Thymus (tissue), 11 donors: Measurements from ENCODE around the gene SEL1L3. TPM values are rescaled to one million over a fixed set of nuclear protein-coding genes. Genes with fewer than 3 reads are reported as not detected.

Experiments
- DNase-seq, 9 donors: peaks; one replicate each; pipeline ENCODE4 v3.0.0-alpha.2; 2013; ENCODE audit warnings: low spot score in 9 of 9, low read depth in 6 of 9, missing footprints in 1 of 9
- H3K27ac ChIP-seq, 2 donors: one replicate each; pipeline ENCODE4 v1.5.1; 2013; ENCODE audit warnings: control low read depth in 1 of 2, low read depth in 1 of 2, low read length in 1 of 2, mild to moderate bottlenecking in 1 of 2, moderate library complexity in 1 of 2
- H3K27me3 ChIP-seq, 2 donors: one replicate each; pipeline ENCODE4 v1.5.1; 2013; ENCODE audit warnings: low read length in 1 of 2; ENCODE audit not compliant: control insufficient read depth in 2 of 2, insufficient read depth in 1 of 2
- H3K36me3 ChIP-seq, 2 donors: one replicate each; pipeline ENCODE4 v1.5.1; 2013; ENCODE audit warnings: low read length in 1 of 2, mild to moderate bottlenecking in 1 of 2, moderate library complexity in 1 of 2; ENCODE audit not compliant: control insufficient read depth in 2 of 2, insufficient read depth in 2 of 2
- H3K4me1 ChIP-seq, 2 donors: one replicate each; pipeline ENCODE4 v1.5.1; 2013; ENCODE audit warnings: low read length in 2 of 2; ENCODE audit not compliant: control insufficient read depth in 2 of 2, insufficient read depth in 2 of 2
- H3K4me3 ChIP-seq, 2 donors: one replicate each; pipeline ENCODE4 v1.5.1; 2013; ENCODE audit warnings: low read length in 2 of 2, control low read depth in 1 of 2, mild to moderate bottlenecking in 1 of 2
- H3K9me3 ChIP-seq, 2 donors: one replicate each; pipeline ENCODE4 v1.5.1; 2013; ENCODE audit warnings: low read length in 1 of 2, mild to moderate bottlenecking in 1 of 2; ENCODE audit not compliant: control insufficient read depth in 2 of 2, insufficient read depth in 1 of 2
- WGBS: extraction: QIAGEN DNeasy Blood & Tissue Kit; methylation state at CpG from one replicate; pipeline ENCODE4 v1.1.7; 2013; 5-methylcytosine and 5-hydroxymethylcytosine counted together
- polyA plus RNA-seq: library from polyadenylated mRNA; stranded (reverse); fragments of 200-250 nt; gene quantifications from one replicate; pipeline ENCODE4 v1.2.3, GENCODE V29; 2013
- total RNA-seq: library from RNA; stranded (reverse); fragments of 120-200 nt; gene quantifications from one replicate; pipeline ENCODE4 v1.2.4, GENCODE V29; 2013
- donor health status: healthy.

SEL1L3 gene
- total and polyA plus RNA-seq, 2 donors, result 6.8 to 27.4 TPM

DNA sequence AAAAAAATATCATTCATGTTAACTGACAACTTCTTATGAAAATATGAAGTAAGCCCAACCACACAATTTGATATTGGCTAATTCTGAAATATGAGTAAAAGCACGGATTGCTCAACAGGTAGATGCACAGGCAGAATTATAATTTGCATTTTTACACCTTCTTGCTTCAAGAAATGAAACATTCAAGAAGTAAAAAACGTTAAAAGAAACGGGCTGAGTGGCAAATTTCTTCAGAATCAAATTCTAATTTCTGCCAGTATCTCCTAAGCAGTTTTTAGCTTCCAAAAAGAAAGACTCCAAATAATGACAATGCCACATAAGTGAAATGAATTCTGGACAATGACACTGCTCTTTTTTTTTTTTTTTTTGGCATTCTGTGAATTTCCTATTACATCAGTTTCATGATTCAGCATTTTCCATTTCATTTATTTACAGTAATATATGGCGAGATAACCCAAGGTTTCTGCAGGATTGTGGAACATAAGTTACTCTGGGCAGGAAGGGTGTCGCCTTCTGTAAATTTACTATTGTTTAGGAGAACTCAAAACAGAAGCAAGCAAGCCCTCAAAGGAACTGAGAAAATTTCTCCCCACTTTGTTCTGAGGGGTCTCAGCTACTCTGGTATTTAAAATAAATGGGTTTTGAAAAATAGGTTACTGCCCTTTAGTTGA lies 1.4 kb downstream of the SEL1L3 start:
- H3K27me3 ChIP-seq, result peaks cover 40 to 52% of the 10 kb centered on the region in 2 donors
- DNase-seq, result no peak
- WGBS, result 49% methylated on average over 5 of the region's 5 CpGs
- peak overlapping the region; percentile 22 to 53 for H3K4me3 ChIP-seq
- H3K4me1 ChIP-seq, result peaks cover 4 to 12% of the 10 kb centered on the region in 2 donors
- no peaks in the 10 kb centered on the region for H3K36me3 ChIP-seq
- H3K9me3 ChIP-seq, result peaks cover 0 to 3% of the 10 kb centered on the region in 2 donors
- H3K27ac ChIP-seq, result no peak overlapping the region

DNA sequence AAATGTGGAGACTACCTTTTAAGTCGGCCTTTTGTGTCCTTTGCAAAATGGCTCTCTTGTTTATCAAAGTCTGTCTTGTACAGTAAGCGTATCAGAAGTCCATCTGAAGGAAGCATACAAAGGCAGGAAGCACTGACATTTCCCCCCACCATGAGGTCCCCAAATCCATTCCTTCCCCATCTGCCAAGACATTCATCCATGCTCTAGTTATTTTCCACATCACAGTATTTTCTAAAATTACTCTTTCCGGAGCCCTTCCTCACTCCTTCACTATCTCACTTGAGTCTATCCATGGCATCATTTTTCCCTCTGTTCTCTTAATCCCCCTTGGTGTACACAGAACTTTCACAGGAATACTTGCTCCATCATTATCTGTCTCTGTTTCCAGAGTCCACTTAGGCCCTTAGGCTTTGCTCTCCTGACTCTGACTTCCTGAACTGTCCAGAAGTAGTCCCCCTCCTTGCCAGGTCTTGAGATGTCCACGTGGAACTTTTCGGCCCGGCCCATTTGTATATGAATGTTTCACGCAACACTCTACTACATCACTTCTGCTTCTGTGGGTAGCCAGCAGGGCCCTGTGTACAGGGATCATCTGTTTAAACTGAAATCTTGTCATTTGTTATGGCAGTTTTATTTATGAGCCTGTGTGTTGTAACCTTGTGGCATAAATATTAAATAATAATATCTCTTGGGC lies 2.1 kb downstream of the SEL1L3 start:
- 79% methylated on average over 7 of the region's 7 CpGs for WGBS
- Histone ChIP-seq H3K36me3 (no peaks in the 10 kb centered on the region), H3K4me1 (peaks cover 4 to 12% of the 10 kb centered on the region in 2 donors), H3K9me3 (peaks cover 0 to 3% of the 10 kb centered on the region in 2 donors), H3K27me3 (peaks cover 40 to 49% of the 10 kb centered on the region in 2 donors), H3K27ac (peak overlapping the region in 1 of 2 donors; percentile 20), H3K4me3 (no peak overlapping the region)
- no peak for DNase-seq

DNA sequence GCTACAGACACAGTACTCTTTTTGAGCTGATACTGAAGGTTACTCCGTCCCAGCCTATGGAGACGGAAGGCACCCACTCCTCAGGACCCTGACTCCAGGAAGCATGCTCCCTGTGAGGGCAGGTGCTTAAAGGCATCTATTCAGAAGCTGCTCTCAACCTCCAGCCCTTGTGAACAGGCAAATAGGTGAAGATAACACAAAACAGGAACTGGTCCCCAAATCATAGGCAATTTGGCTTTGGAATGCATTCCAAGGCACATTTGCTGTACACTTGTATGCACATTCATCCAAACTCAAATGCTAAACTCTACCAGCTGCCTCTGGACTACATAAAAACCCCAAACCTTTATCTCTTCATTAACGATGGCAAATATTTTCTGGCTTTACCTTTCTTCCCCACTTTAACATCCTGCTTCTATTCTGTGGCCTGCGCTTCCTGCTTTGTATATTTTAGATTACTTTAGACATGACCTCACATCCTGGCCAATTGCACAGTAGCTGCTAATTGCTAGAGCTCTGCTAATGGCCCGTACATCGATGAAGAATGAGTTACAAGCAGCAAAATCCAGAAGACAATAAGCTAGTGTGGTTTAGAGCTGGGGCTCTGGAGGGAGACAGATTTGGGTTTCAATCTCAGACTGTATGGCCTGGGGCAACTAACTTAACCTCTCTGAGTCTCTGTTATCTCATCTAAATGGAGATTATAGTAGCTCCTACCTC lies 3.2 kb downstream of the SEL1L3 start:
- Histone ChIP-seq H3K4me1 (peaks cover 4 to 12% of the 10 kb centered on the region in 2 donors), H3K36me3 (no peaks in the 10 kb centered on the region), H3K9me3 (peaks cover 0 to 3% of the 10 kb centered on the region in 2 donors), H3K4me3 (no peak overlapping the region), H3K27ac (peak overlapping the region; percentile 20 to 26), H3K27me3 (peaks cover 34 to 38% of the 10 kb centered on the region in 2 donors)
- WGBS, result 40% methylated on average over 6 of the region's 6 CpGs
- no peak for DNase-seq

DNA sequence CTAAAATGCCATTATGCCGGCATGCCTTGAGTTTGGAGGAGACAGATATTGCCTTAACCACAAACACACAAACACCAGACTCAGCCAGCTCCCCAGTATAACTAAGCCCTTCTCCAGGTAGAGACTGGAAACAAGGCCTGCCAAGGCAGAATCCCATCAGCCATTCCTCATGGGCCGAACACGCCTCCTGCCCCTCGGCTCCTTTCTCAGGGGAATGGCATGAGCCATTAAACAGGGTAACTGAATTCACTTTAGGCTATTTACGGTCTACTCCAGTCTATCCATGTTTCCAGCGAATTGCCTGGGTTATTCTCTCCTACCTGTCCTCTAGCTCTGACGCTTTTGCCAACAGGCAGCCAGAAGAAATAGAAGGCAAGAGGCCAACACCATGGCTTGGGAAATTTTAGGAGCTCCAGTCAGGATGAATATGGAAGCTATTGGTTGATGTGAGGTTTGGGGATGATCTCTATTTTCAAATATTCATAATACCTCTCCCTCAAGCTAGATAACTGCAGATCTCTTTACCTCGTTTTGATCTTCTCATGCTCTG lies 4.9 kb downstream of the SEL1L3 start:
- H3K4me1 ChIP-seq, result peaks cover 4 to 7% of the 10 kb centered on the region in 2 donors
- H3K27me3 ChIP-seq, result peaks cover 19 to 21% of the 10 kb centered on the region in 2 donors
- H3K36me3 ChIP-seq, result no peaks in the 10 kb centered on the region
- DNase-seq, result no peak
- H3K4me3 ChIP-seq, result no peak overlapping the region
- WGBS, result 96% methylated on average over 8 of the region's 8 CpGs
- no peak overlapping the region for H3K27ac ChIP-seq
- no peaks in the 10 kb centered on the region for H3K9me3 ChIP-seq

DNA sequence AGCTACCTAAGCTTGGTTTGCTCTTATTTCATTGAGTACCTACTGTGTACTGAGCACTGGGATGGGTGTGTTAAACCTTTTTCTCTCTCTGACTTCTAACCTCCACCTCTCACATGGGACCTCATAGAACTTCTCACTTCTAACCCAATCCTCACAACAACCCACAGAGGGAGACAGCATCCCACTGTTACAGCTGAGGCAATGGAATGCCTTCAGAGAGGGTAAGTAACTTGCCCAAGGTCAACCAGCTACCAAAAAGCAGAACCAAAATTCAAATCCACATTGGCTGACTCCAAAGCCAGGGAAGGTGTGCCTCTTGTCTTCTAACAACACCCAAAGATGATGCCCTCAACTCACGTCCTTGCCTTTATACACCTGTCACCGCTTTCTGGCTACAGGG lies 5.4 kb downstream of the SEL1L3 start:
- no peaks in the 10 kb centered on the region for H3K9me3 ChIP-seq
- H3K27me3 ChIP-seq, result peaks cover 16 to 20% of the 10 kb centered on the region in 2 donors
- no peak overlapping the region for H3K4me3 ChIP-seq
- no peak for DNase-seq
- H3K27ac ChIP-seq, result no peak overlapping the region
- no peaks in the 10 kb centered on the region for H3K36me3 ChIP-seq
- H3K4me1 ChIP-seq, result peaks cover 4 to 7% of the 10 kb centered on the region in 2 donors
- 96% methylated on average over 2 of the region's 2 CpGs for WGBS

DNA sequence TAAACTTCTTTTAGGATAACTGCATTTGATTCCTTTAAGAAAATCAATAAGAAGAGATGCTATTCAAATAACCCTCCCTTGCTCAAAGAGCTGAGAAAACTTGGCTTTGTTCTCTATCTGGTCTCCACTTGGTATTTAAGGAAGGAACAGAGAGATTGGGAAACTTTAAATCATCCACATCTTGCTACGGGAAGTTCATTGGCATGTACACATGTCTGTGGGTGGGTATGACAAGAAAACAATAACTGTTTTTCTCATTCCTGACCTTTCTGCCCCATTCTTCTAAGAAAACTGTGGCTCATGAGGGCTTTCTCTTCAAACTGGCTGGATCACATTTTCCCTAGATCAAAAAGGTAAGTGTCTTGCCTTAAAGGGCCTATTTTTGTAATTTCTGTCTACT lies 6.0 kb downstream of the SEL1L3 start:
- peaks cover 10 to 13% of the 10 kb centered on the region in 2 donors for H3K27me3 ChIP-seq
- DNase-seq, result no peak
- no peak overlapping the region for H3K27ac ChIP-seq
- H3K36me3 ChIP-seq, result no peaks in the 10 kb centered on the region
- no peak overlapping the region for H3K4me3 ChIP-seq
- 93% methylated on average over 1 of the region's 1 CpG for WGBS
- H3K4me1 ChIP-seq, result peaks cover 4 to 7% of the 10 kb centered on the region in 2 donors
- no peaks in the 10 kb centered on the region for H3K9me3 ChIP-seq

GRCh38 chr4:25852103-25852502 lies 10.7 kb downstream of the SEL1L3 start:
- 94% methylated on average over 3 of the region's 3 CpGs for WGBS
- no peak for DNase-seq
- Histone ChIP-seq H3K27ac (no peak overlapping the region), H3K4me3 (no peak overlapping the region), H3K4me1 (no peaks in the 10 kb centered on the region), H3K36me3 (no peaks in the 10 kb centered on the region), H3K9me3 (no peaks in the 10 kb centered on the region), H3K27me3 (no peaks in the 10 kb centered on the region)

- Histone ChIP-seq H3K9me3 (no peaks in the 10 kb centered on the region), H3K4me1 (peaks cover 0 to 7% of the 10 kb centered on the region in 2 donors), H3K36me3 (no peaks in the 10 kb centered on the region), H3K4me3 (no peak overlapping the region), H3K27ac (no peak overlapping the region), H3K27me3 (no peaks in the 10 kb centered on the region)
- no peak for DNase-seq
- 98% methylated on average over 7 of the region's 7 CpGs for WGBS
Measured at GRCh38 chr4:25847329-25847728, 15.5 kb downstream of the SEL1L3 start.
